GM10266 (cell line): ENCODE results near the gene GRID1.
"Not testable (repeated sequence)": the region's sequence is repeated elsewhere in the genome, so short reads cannot be mapped to it uniquely, and the experiment has no call there.

Source experiments
- DNase-seq: peaks from one replicate; pipeline ENCODE4 v3.0.0; 2012; ENCODE audit errors: extremely low spot score
- TF ChIP-seq, protein P1 (sequence below): IDR thresholded peaks from 2 replicates; pipeline ENCODE4 v1.5.1; 2012; ENCODE audit warnings: mild to moderate bottlenecking, low read depth; ENCODE audit not compliant: control insufficient read depth, insufficient read depth; ENCODE audit errors: missing control alignments

Gene GRID1

DNA sequence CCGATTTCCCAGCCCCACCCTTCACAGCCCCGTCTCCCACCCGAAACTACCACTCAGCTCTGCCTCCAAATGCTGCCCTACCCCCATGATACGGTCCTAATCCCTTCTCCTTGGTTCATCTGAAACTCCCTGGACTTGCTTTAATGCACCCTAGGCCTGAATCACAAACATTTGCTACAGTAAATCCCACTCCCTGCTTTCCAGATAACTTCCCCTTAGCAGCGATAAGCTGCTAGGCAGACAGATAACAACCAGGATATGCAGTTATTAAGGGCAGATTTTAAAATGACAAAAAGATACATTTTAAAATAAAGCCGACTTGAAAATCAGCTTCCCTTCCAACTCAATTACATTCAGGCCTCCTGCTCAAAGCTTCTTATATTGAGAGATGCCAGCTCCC, 514.7 kb downstream of the GRID1 start:
- TF ChIP-seq, protein P1, sequence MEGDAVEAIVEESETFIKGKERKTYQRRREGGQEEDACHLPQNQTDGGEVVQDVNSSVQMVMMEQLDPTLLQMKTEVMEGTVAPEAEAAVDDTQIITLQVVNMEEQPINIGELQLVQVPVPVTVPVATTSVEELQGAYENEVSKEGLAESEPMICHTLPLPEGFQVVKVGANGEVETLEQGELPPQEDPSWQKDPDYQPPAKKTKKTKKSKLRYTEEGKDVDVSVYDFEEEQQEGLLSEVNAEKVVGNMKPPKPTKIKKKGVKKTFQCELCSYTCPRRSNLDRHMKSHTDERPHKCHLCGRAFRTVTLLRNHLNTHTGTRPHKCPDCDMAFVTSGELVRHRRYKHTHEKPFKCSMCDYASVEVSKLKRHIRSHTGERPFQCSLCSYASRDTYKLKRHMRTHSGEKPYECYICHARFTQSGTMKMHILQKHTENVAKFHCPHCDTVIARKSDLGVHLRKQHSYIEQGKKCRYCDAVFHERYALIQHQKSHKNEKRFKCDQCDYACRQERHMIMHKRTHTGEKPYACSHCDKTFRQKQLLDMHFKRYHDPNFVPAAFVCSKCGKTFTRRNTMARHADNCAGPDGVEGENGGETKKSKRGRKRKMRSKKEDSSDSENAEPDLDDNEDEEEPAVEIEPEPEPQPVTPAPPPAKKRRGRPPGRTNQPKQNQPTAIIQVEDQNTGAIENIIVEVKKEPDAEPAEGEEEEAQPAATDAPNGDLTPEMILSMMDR, result no peak
- no peak for DNase-seq

DNA sequence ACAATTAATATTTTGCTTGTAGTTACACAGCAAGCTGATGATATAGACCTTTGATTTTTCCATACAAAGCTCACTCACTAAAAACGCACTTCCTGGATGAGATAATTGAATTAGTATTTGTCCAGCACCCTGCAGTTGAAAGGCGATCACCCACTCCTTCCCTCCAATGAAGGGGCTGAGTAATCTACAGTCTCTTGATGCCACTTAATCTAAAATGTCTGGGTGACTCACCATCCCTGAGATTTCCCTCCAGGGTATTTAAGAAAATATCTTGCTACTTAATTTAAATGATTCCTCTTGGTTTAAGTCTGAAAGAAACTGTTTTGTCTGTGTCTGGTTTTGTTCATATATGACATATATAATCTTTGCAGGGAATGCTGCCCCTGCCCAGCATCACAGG, 515.3 kb downstream of the GRID1 start:
- DNase-seq, result peak; percentile 1

GRCh38 chr10:85850736-85851135, 515.9 kb downstream of the GRID1 start:
- DNase-seq, result peak; percentile 1
- TF ChIP-seq, protein P1, result no peak

More for the DNA sequence above, 515.3 kb downstream of the GRID1 start:
- TF ChIP-seq, protein P1, result no peak

- TF ChIP-seq, protein P1, result no peak
- DNase-seq, result no peak
Observed at GRCh38 chr10:85849315-85849714, 517.3 kb downstream of the GRID1 start.

- DNase-seq, result no peak
- TF ChIP-seq, protein P1, result no peak
Observed at GRCh38 chr10:85848756-85849155, 517.8 kb downstream of the GRID1 start.

DNA sequence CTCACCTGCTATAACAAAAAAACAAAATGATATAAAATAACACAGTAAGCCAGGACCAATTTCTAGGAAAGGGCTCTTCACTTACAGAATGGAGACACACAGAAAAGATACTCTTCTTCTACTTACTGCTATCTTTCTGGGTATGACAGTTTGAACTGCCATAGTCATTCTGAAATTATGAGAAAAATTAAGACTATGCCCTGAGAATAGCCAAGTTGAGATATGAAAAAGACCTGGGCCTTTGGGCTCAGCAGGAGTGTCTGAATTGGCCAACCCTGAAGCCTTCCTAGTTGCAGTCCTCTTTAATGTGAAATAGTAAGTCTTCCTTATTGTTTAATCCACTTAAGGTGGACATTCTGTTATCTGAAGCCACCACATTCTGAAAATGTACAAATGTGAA, 519.5 kb downstream of the GRID1 start:
- no peak for DNase-seq
- TF ChIP-seq, protein P1, result no peak

- not testable (repeated sequence) for DNase-seq
Observed at GRCh38 chr10:85838660-85839059, 527.9 kb downstream of the GRID1 start.

GRCh38 chr10:85832988-85833387, 533.6 kb downstream of the GRID1 start:
- TF ChIP-seq, protein P1, result no peak
- DNase-seq, result no peak
